ENCODE measurements around the gene HDAC4.

The HDAC4 gene

DNA sequence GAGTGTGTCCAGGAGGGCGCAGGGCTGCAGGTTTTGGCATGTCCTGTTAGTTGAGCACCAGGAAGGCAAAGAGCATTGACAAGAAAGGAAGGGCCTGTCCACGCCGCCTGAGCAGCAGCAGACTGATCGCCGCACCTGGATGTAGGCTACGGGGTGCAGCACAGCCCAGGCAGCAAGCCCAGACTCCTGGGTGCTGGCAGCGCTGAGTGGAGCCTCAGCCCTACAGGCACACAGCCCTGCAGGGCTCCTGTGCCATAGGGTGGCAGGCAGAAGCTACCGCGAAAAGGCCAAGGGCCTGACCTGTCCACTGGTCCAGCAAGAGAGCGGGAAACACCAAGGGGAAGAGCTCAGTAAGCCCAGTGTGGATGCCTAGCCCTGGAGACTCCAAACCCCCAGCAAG, 198.0 kb downstream of the HDAC4 start:
- Histone ChIP-seq H3K27me3 (ENCODE audit: low read length) (no peaks in the 10 kb centered on the region), H3K9me3 (ENCODE audit: insufficient read depth, low read length) (no peaks in the 10 kb centered on the region), H3K9ac (ENCODE audit: low read length) (no peak overlapping the region), H3K79me2 (ENCODE audit: insufficient read depth, low read length) (no peaks in the 10 kb centered on the region), H3K9me2 (replicated peaks; ENCODE audit: insufficient read depth, low read length) (no peaks in the 10 kb centered on the region), H3K4me2 (ENCODE audit: low read depth, low read length, poor library complexity, severe bottlenecking) (no peak overlapping the region), H3K36me3 (ENCODE audit: low read length) (no peaks in the 10 kb centered on the region), H3K27ac (ENCODE audit: low read depth, low read length) (no peak overlapping the region), H4K20me1 (ENCODE audit: low read depth, low read length) (0 out of 2 replicates have a peak, but pooled peaks cover 3% of the 10 kb centered on the region), H2AFZ (ENCODE audit: low read depth, low read length, severe bottlenecking) (no peak overlapping the region), H3F3A (ENCODE audit: insufficient read depth) (no peaks in the 10 kb centered on the region), H3K4me3 (ENCODE audit: insufficient read depth, low read length, poor library complexity, severe bottlenecking) (no peak overlapping the region)
- TF ChIP-seq, protein P1, sequence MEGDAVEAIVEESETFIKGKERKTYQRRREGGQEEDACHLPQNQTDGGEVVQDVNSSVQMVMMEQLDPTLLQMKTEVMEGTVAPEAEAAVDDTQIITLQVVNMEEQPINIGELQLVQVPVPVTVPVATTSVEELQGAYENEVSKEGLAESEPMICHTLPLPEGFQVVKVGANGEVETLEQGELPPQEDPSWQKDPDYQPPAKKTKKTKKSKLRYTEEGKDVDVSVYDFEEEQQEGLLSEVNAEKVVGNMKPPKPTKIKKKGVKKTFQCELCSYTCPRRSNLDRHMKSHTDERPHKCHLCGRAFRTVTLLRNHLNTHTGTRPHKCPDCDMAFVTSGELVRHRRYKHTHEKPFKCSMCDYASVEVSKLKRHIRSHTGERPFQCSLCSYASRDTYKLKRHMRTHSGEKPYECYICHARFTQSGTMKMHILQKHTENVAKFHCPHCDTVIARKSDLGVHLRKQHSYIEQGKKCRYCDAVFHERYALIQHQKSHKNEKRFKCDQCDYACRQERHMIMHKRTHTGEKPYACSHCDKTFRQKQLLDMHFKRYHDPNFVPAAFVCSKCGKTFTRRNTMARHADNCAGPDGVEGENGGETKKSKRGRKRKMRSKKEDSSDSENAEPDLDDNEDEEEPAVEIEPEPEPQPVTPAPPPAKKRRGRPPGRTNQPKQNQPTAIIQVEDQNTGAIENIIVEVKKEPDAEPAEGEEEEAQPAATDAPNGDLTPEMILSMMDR (IDR thresholded peaks at IDR 0.05; ENCODE audit: insufficient read depth, low read length, poor library complexity, severe bottlenecking), result no peak
- TF ChIP-seq EZH2phosphoT487 (conservative IDR thresholded peaks at IDR 0.05; ENCODE audit: low read length), result no peak

DNA sequence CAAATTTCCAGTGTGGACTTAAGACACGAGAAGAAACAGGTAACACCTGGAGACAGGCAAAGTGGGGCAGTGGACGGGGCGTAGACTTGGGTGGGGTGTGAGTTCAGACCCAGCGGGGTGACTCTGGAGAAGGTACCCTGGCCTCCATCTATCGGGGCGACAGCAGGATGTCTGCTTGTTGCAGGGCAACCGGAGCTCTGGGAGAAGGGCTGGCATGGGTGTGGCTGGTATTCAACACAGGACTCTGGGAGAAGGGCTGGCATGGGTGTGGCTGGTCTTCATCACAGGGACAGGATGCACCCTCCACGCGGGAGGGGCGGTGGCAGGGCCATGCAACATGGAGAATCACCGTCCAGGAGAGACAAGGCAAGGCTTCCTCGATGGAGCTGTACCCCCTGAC, 198.5 kb downstream of the HDAC4 start:
- H3K9ac ChIP-seq (ENCODE audit: low read length), result no peak overlapping the region
- H3K4me2 ChIP-seq (ENCODE audit: low read depth, low read length, poor library complexity, severe bottlenecking), result no peak overlapping the region

DNA sequence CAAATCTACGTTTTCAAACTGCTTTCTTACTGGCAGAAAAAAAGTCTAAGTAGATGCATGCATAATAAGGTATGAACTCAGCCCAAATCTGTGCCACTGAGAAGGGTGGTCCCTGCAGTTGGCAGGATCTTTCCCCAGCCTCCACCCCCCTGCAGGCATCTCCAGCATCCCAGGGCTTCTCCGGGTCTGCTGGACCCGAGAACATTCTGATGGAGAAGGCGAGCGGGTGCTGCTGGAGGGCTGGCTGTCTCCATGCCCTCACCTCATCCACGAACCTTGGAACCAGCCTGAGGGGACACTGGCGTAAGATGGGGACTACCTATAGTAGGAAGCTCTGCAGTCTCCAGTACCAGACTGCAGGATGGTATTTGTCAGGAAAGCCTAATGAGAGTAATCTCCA, 198.9 kb downstream of the HDAC4 start:
- no peaks in the 10 kb centered on the region for H3K9me3 ChIP-seq (ENCODE audit: insufficient read depth, low read length)
- H3K27me3 ChIP-seq (ENCODE audit: low read length), result no peaks in the 10 kb centered on the region
- H3K27ac ChIP-seq (ENCODE audit: low read depth, low read length), result no peak overlapping the region
- H2AFZ ChIP-seq (ENCODE audit: low read depth, low read length, severe bottlenecking), result no peak overlapping the region
- no peaks in the 10 kb centered on the region for H4K20me1 ChIP-seq (ENCODE audit: low read depth, low read length)
- no peaks in the 10 kb centered on the region for H3F3A ChIP-seq (ENCODE audit: insufficient read depth)
- no peaks in the 10 kb centered on the region for H3K9me2 ChIP-seq (replicated peaks; ENCODE audit: insufficient read depth, low read length)
- no peak overlapping the region for H3K4me3 ChIP-seq (ENCODE audit: insufficient read depth, low read length, poor library complexity, severe bottlenecking)
- no peak overlapping the region for H3K4me2 ChIP-seq (ENCODE audit: low read depth, low read length, poor library complexity, severe bottlenecking)
- H3K36me3 ChIP-seq (ENCODE audit: low read length), result no peaks in the 10 kb centered on the region
- TF ChIP-seq, protein P1 (IDR thresholded peaks at IDR 0.05; ENCODE audit: insufficient read depth, low read length, poor library complexity, severe bottlenecking), result no peak
- TF ChIP-seq EZH2phosphoT487 (conservative IDR thresholded peaks at IDR 0.05; ENCODE audit: low read length), result no peak
- no peaks in the 10 kb centered on the region for H3K79me2 ChIP-seq (ENCODE audit: insufficient read depth, low read length)
- H3K9ac ChIP-seq (ENCODE audit: low read length), result no peak overlapping the region

More for the DNA sequence above, 198.5 kb downstream of the HDAC4 start:
- no peaks in the 10 kb centered on the region for H3F3A ChIP-seq (ENCODE audit: insufficient read depth)
- H2AFZ ChIP-seq (ENCODE audit: low read depth, low read length, severe bottlenecking), result no peak overlapping the region
- no peaks in the 10 kb centered on the region for H4K20me1 ChIP-seq (ENCODE audit: low read depth, low read length)
- TF ChIP-seq, protein P1 (IDR thresholded peaks at IDR 0.05; ENCODE audit: insufficient read depth, low read length, poor library complexity, severe bottlenecking), result no peak
- no peak for TF ChIP-seq EZH2phosphoT487 (conservative IDR thresholded peaks at IDR 0.05; ENCODE audit: low read length)
- H3K9me3 ChIP-seq (ENCODE audit: insufficient read depth, low read length), result no peaks in the 10 kb centered on the region
- no peak overlapping the region for H3K4me3 ChIP-seq (ENCODE audit: insufficient read depth, low read length, poor library complexity, severe bottlenecking)
- no peak overlapping the region for H3K27ac ChIP-seq (ENCODE audit: low read depth, low read length)
- H3K9me2 ChIP-seq (replicated peaks; ENCODE audit: insufficient read depth, low read length), result no peaks in the 10 kb centered on the region
- no peaks in the 10 kb centered on the region for H3K79me2 ChIP-seq (ENCODE audit: insufficient read depth, low read length)
- no peaks in the 10 kb centered on the region for H3K27me3 ChIP-seq (ENCODE audit: low read length)
- no peaks in the 10 kb centered on the region for H3K36me3 ChIP-seq (ENCODE audit: low read length)
